Spleen (tissue), 11 donors: Measurements from ENCODE around the gene RAB25. TPM values are rescaled to one million over a fixed set of nuclear protein-coding genes. Genes with fewer than 3 reads are reported as not detected.
A peak's percentile ranks its signal among the peaks of the same experiment; 100 is the strongest.

Experiments used
- DNase-seq: peaks from one replicate; pipeline ENCODE4 v3.0.0-alpha.2; 2020
- H3K27ac ChIP-seq, 8 donors: fragments of 200-600 bp; sonication (generic) in 7 of 8; 1 replicate in 4 of 8; 2 replicates in 4 of 8; pipeline versions ENCODE4 v1.5.0 to v1.8.0; 2016 to 2021; ENCODE audit warnings: inconsistent platforms in 4 of 8, mild to moderate bottlenecking in 4 of 8, moderate library complexity in 1 of 8
- H3K27me3 ChIP-seq, 7 donors: fragments of 200-600 bp; sonication (generic) in 6 of 7; replicated peaks in 1 of 7; 1 replicate in 4 of 7; 2 replicates in 3 of 7; pipeline versions ENCODE4 v1.5.0 to v1.8.0; 2016 to 2021; ENCODE audit warnings: inconsistent platforms in 3 of 7, mild to moderate bottlenecking in 1 of 7
- H3K36me3 ChIP-seq, 6 donors: fragments of 200-600 bp; sonication (generic) in 5 of 6; 1 replicate in 4 of 6; 2 replicates in 2 of 6; pipeline versions ENCODE4 v1.5.0 to v1.8.0; 2016 to 2021; ENCODE audit warnings: inconsistent platforms in 2 of 6
- H3K4me1 ChIP-seq, 6 donors: fragments of 200-600 bp; sonication (generic) in 5 of 6; 1 replicate in 3 of 6; 2 replicates in 3 of 6; pipeline versions ENCODE4 v1.5.0 to v1.8.0; 2016 to 2021; ENCODE audit warnings: inconsistent platforms in 3 of 6
- H3K4me3 ChIP-seq, 8 donors: fragments of 200-600 bp; sonication (generic) in 7 of 8; 1 replicate in 4 of 8; 2 replicates in 4 of 8; pipeline versions ENCODE4 v1.5.0 to v1.8.0; 2016 to 2021; ENCODE audit warnings: inconsistent platforms in 4 of 8, mild to moderate bottlenecking in 4 of 8, moderate library complexity in 2 of 8
- H3K9me3 ChIP-seq, 8 donors: fragments of 200-600 bp; sonication (generic) in 7 of 8; 1 replicate in 4 of 8; 2 replicates in 4 of 8; pipeline versions ENCODE4 v1.5.0 to v1.8.0; 2016 to 2021; ENCODE audit warnings: inconsistent platforms in 4 of 8
- POLR2A ChIP-seq, 3 donors: fragments of 450-650 bp; IDR thresholded peaks; one replicate each; pipeline ENCODE4 v1.5.1; 2017; ENCODE audit warnings: antibody characterized with exemption in 3 of 3, mild to moderate bottlenecking in 1 of 3
- POLR2AphosphoS5 ChIP-seq, 3 donors: sonication (generic); formaldehyde crosslinking; IDR thresholded peaks; one replicate each; pipeline ENCODE4 v1.5.1; 2017; ENCODE audit warnings: antibody characterized with exemption in 3 of 3
- WGBS, 5 donors: extraction: QIAGEN DNeasy Blood & Tissue Kit in 3 of 5; methylation state at CpG; one replicate each; pipeline versions ENCODE4 v1.1.5 to v1.1.7; 2013 to 2018; 5-methylcytosine and 5-hydroxymethylcytosine counted together
- intact Hi-C: fragments of 100-400 bp; cut with DNase I; formaldehyde crosslinking; loops from one replicate; pipeline ENCODE4 v1.15.0; 2023; ENCODE audit warnings: low total_unique reads
- polyA plus RNA-seq, 3 donors: library from polyadenylated mRNA; stranded (reverse); fragments of 200-250 nt; gene quantifications; one replicate each; pipeline ENCODE4 v1.2.1, GENCODE V29; 2013
- total RNA-seq, 7 donors: library from RNA; depleted of rRNA in 3 of 7; stranded (reverse); fragments of >200 nt in 3 of 7; fragmentation: NEBNext Ultra II Directional in 4 of 7; extraction: Animal tissue kit (Norgen Biotek cat#: 25700) in 4 of 7; gene quantifications; one replicate each; pipeline versions ENCODE4 v1.1.0 to v1.2.1, GENCODE V29; 2016 to 2021
- TF ChIP-seq, protein P1 (sequence below), 11 experiments: fragments of 200-600 bp in 7 of 11; fragments of 450-650 bp in 4 of 11; sonication (generic) in 4 of 11; IDR thresholded peaks in 8 of 11; conservative IDR thresholded peaks in 3 of 11; 1 replicate in 7 of 11; 2 replicates in 4 of 11; pipeline versions ENCODE4 v1.4.0 to v1.8.0; 2016 to 2021; ENCODE audit warnings: antibody characterized with exemption in 11 of 11, inconsistent platforms in 4 of 11, mild to moderate bottlenecking in 1 of 11
- donor health status: healthy with polysubstance abuse.
- donor health status: DM: no; HTN: no; CAD: no; lungs with moderate emphysema.
- donor health status: DM: no; HTN: no; CAD: no.
- donor health status: Bipolar disorder and iron deficiency.
- donor health status: healthy.
- donor health status: DM: no; HTN: no; CAD: no.
- donor health status: DM: yes; HTN: yes; CAD: no.

Gene RAB25
- total and polyA plus RNA-seq, 10 donors = 0.28 to 0.70 (median 0.50) TPM; not detected in 5

GRCh38 chr1:156055281-156056048, 5.5 kb upstream of the RAB25 start:
- intact Hi-C loops = no loop called here
- 14 to 48% (median 19%) methylated on average over 7 to 17 of the region's 17 CpGs for WGBS, 5 donors

GRCh38 chr1:156056326-156056849, 4.6 kb upstream of the RAB25 start:
- Histone ChIP-seq H3K4me3 (no peak overlapping the region), H3K27ac (peak overlapping the region in 1 of 8 donors; percentile 92), H3K36me3 (peaks cover 0 to 35% (median 7%) of the 10 kb centered on the region in 6 donors), H3K27me3 (no peaks in the 10 kb centered on the region), H3K4me1 (peaks cover 14 to 45% (median 30%) of the 10 kb centered on the region in 6 donors), H3K9me3 (no peaks in the 10 kb centered on the region)
- TF ChIP-seq, protein P1, sequence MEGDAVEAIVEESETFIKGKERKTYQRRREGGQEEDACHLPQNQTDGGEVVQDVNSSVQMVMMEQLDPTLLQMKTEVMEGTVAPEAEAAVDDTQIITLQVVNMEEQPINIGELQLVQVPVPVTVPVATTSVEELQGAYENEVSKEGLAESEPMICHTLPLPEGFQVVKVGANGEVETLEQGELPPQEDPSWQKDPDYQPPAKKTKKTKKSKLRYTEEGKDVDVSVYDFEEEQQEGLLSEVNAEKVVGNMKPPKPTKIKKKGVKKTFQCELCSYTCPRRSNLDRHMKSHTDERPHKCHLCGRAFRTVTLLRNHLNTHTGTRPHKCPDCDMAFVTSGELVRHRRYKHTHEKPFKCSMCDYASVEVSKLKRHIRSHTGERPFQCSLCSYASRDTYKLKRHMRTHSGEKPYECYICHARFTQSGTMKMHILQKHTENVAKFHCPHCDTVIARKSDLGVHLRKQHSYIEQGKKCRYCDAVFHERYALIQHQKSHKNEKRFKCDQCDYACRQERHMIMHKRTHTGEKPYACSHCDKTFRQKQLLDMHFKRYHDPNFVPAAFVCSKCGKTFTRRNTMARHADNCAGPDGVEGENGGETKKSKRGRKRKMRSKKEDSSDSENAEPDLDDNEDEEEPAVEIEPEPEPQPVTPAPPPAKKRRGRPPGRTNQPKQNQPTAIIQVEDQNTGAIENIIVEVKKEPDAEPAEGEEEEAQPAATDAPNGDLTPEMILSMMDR (IDR thresholded peaks at IDR 0.05 in 8 of 11, conservative IDR thresholded peaks at IDR 0.05 in 3 of 11) = no peak
- TF ChIP-seq POLR2AphosphoS5 (IDR thresholded peaks at IDR 0.05) (no peak), POLR2A (IDR thresholded peaks at IDR 0.05) (no peak)
- DNase-seq = no peak
- intact Hi-C loops = no loop called here
- 90 to 100% (median 94%) methylated on average over 1 of the region's 1 CpG for WGBS, 5 donors

More at GRCh38 chr1:156055281-156056048, 5.5 kb upstream of the RAB25 start:
- no peak for TF ChIP-seq POLR2AphosphoS5 (IDR thresholded peaks at IDR 0.05)
- TF ChIP-seq, protein P1 (IDR thresholded peaks at IDR 0.05 in 8 of 11, conservative IDR thresholded peaks at IDR 0.05 in 3 of 11) = no peak
- no peak for TF ChIP-seq POLR2A (IDR thresholded peaks at IDR 0.05)
- Histone ChIP-seq H3K36me3 (peaks cover 0 to 44% (median 8%) of the 10 kb centered on the region in 6 donors), H3K9me3 (no peaks in the 10 kb centered on the region), H3K4me3 (peak overlapping the region; percentile 82 to 100 (median 94)), H3K27ac (peak overlapping the region; percentile 75 to 96 (median 92)), H3K27me3 (no peaks in the 10 kb centered on the region), H3K4me1 (peaks cover 14 to 55% (median 30%) of the 10 kb centered on the region in 6 donors)
- DNase-seq = no peak

- intact Hi-C loops = no loop called here
- no peaks in the 10 kb centered on the region for H3K9me3 ChIP-seq
- TF ChIP-seq, protein P1 (IDR thresholded peaks at IDR 0.05 in 8 of 11, conservative IDR thresholded peaks at IDR 0.05 in 3 of 11) = no peak
- TF ChIP-seq POLR2A (IDR thresholded peaks at IDR 0.05) = no peak
- TF ChIP-seq POLR2AphosphoS5 (IDR thresholded peaks at IDR 0.05) = no peak
- peaks cover 0 to 21% (median 3%) of the 10 kb centered on the region in 6 donors for H3K36me3 ChIP-seq
- WGBS, 5 donors = 68 to 94% (median 89%) methylated on average over 3 of the region's 3 CpGs
- H3K27ac ChIP-seq = no peak overlapping the region
- DNase-seq = no peak
- H3K27me3 ChIP-seq = no peaks in the 10 kb centered on the region
- H3K4me1 ChIP-seq = peaks cover 0 to 18% (median 0%) of the 10 kb centered on the region in 6 donors
- no peak overlapping the region for H3K4me3 ChIP-seq
These were observed 1.2 kb downstream of the RAB25 start for GRCh38 chr1:156062189-156062588.

DNA sequence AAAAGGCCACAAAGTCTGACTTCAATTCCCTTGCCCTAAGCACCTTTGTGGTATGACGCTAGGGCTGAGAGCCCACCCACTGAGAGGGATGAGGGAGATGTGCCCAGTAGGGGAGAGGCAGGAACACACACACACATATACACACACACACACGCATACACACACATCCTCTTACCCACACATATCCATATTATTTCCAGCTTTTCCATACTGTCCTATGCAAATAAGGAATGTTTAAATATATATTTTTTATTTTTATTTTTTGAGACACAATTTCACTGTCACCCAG, 3.0 kb downstream of the RAB25 start:
- H3K4me3 ChIP-seq = no peak overlapping the region
- no peak overlapping the region for H3K27ac ChIP-seq
- no peak for TF ChIP-seq POLR2A (IDR thresholded peaks at IDR 0.05)
- TF ChIP-seq POLR2AphosphoS5 (IDR thresholded peaks at IDR 0.05) = no peak
- TF ChIP-seq, protein P1 (IDR thresholded peaks at IDR 0.05 in 8 of 11, conservative IDR thresholded peaks at IDR 0.05 in 3 of 11) = no peak
- no peaks in the 10 kb centered on the region for H3K27me3 ChIP-seq
- no peak for DNase-seq
- WGBS, 5 donors = 61 to 92% (median 81%) methylated on average over 2 of the region's 2 CpGs
- H3K36me3 ChIP-seq = peaks cover 0 to 5% (median 0%) of the 10 kb centered on the region in 6 donors
- H3K9me3 ChIP-seq = no peaks in the 10 kb centered on the region
- intact Hi-C loops = no loop called here
- H3K4me1 ChIP-seq = peaks cover 0 to 12% (median 0%) of the 10 kb centered on the region in 6 donors
